GM23338 (cell line): ENCODE measurements around the gene STOX1. TPM values are rescaled to one million over a fixed set of nuclear protein-coding genes. Genes with fewer than 3 reads are reported as not detected.
A peak's percentile ranks its signal among the peaks of the same experiment; 100 is the strongest.

Experiments used
- ATAC-seq: fragments of 200-7000 bp; cut with Tn5 transposase; 3 replicates; pipeline ENCODE4 v1.9.1; 2020
- DNase-seq: peaks from one replicate; pipeline ENCODE4 v3.0.0-alpha.2; 2015; ENCODE audit warnings: low spot score
- H2AFZ ChIP-seq: fragments of 200-600 bp; sonication (generic); 2 replicates; pipeline ENCODE4 v1.8.0; 2016; ENCODE audit warnings: antibody characterized with exemption, mild to moderate bottlenecking, moderate library complexity
- H3F3A ChIP-seq: fragments of 200-600 bp; sonication (generic); replicated peaks from 2 replicates; pipeline ENCODE4 v1.8.0; 2017; ENCODE audit warnings: antibody characterized with exemption, mixed run types, low read depth
- H3K27ac ChIP-seq: fragments of 200-600 bp; sonication (generic); 2 replicates; pipeline ENCODE4 v1.6.1; 2016; ENCODE audit warnings: low read depth
- H3K27me3 ChIP-seq: fragments of 200-600 bp; sonication (generic); 2 replicates; pipeline ENCODE4 v1.8.0; 2016; ENCODE audit warnings: mild to moderate bottlenecking, mixed run types, moderate library complexity; ENCODE audit not compliant: insufficient read depth
- H3K36me3 ChIP-seq: fragments of 200-600 bp; sonication (generic); 2 replicates; pipeline ENCODE4 v1.8.0; 2016; ENCODE audit warnings: mild to moderate bottlenecking; ENCODE audit not compliant: insufficient read depth
- H3K4me1 ChIP-seq: fragments of 200-600 bp; sonication (generic); 2 replicates; pipeline ENCODE4 v1.8.0; 2016; ENCODE audit warnings: mild to moderate bottlenecking, moderate library complexity; ENCODE audit not compliant: insufficient read depth
- H3K4me2 ChIP-seq: fragments of 200-600 bp; sonication (generic); 2 replicates; pipeline ENCODE4 v1.7.1; 2017; ENCODE audit warnings: mixed run types
- H3K4me3 ChIP-seq: fragments of 200-600 bp; sonication (generic); 2 replicates; pipeline ENCODE4 v1.6.1; 2016; ENCODE audit warnings: mixed run types
- H3K79me2 ChIP-seq: fragments of 200-600 bp; sonication (generic); replicated peaks from 2 replicates; pipeline ENCODE4 v1.8.0; 2017; ENCODE audit warnings: mild to moderate bottlenecking; ENCODE audit not compliant: insufficient read depth
- H3K9me2 ChIP-seq: fragments of 200-600 bp; sonication (generic); 2 replicates; pipeline ENCODE4 v1.8.0; 2017; ENCODE audit not compliant: insufficient read depth
- H4K20me1 ChIP-seq: fragments of 200-600 bp; sonication (generic); replicated peaks from 2 replicates; pipeline ENCODE4 v1.8.0; 2017; ENCODE audit warnings: mild to moderate bottlenecking; ENCODE audit not compliant: insufficient read depth
- H3K27ac Mint-ChIP-seq: 2 replicates; pipeline ENCODE4 v1.8.0; 2020; ENCODE audit warnings: inconsistent platforms, mild to moderate bottlenecking, moderate library complexity, mixed read lengths
- H3K27me3 Mint-ChIP-seq: 3 replicates; pipeline ENCODE4 v1.8.0; 2022; ENCODE audit warnings: low read depth, mild to moderate bottlenecking, moderate library complexity, mixed read lengths, inconsistent platforms; ENCODE audit not compliant: insufficient read depth, poor library complexity
- H3K36me3 Mint-ChIP-seq: 3 replicates; pipeline ENCODE4 v1.8.0; 2021; ENCODE audit warnings: low read depth, mild to moderate bottlenecking, inconsistent platforms, moderate library complexity, mixed read lengths
- H3K4me1 Mint-ChIP-seq: 3 replicates; pipeline ENCODE4 v1.8.0; 2020; ENCODE audit warnings: mild to moderate bottlenecking, inconsistent platforms, mixed read lengths
- H3K4me3 Mint-ChIP-seq: 3 replicates; pipeline ENCODE4 v1.8.0; 2021; ENCODE audit warnings: moderate library complexity, mild to moderate bottlenecking, inconsistent platforms, mixed read lengths
- H3K9me3 Mint-ChIP-seq: 3 replicates; pipeline ENCODE4 v1.8.0; 2020; ENCODE audit warnings: moderate library complexity, mild to moderate bottlenecking, inconsistent platforms, mixed read lengths
- CREB1 ChIP-seq: fragments of 250-450 bp; sonication (Bioruptor Pico); IDR thresholded peaks from 2 replicates; pipeline ENCODE4 v1.5.0; 2020; ENCODE audit warnings: low read depth, mild to moderate bottlenecking, moderate library complexity
- ETS1 ChIP-seq: IDR thresholded peaks from 2 replicates; pipeline ENCODE4 v1.6.1; 2016; ENCODE audit warnings: antibody characterized with exemption
- EZH2 ChIP-seq: fragments of 200-600 bp; sonication (generic); IDR thresholded peaks from one replicate; pipeline ENCODE4 v1.8.0; 2017; ENCODE audit warnings: antibody characterized with exemption, mild to moderate bottlenecking, low read depth; ENCODE audit not compliant: unreplicated experiment
- EZH2phosphoT487 ChIP-seq: fragments of 200-600 bp; sonication (generic); IDR thresholded peaks from one replicate; pipeline ENCODE4 v1.8.1; 2018; ENCODE audit warnings: antibody characterized with exemption; ENCODE audit not compliant: unreplicated experiment
- REST ChIP-seq: IDR thresholded peaks from one replicate; pipeline ENCODE4 v1.6.1; 2018; ENCODE audit warnings: antibody characterized with exemption; ENCODE audit not compliant: unreplicated experiment
- STAT1 ChIP-seq: IDR thresholded peaks from one replicate; pipeline ENCODE4 v1.6.1; 2016; ENCODE audit warnings: antibody characterized with exemption; ENCODE audit not compliant: unreplicated experiment
- ZNF114 ChIP-seq: fragments of 250-450 bp; sonication (Bioruptor Pico); IDR thresholded peaks from 2 replicates; pipeline ENCODE4 v1.5.0; 2020; ENCODE audit warnings: mild to moderate bottlenecking, moderate library complexity
- ZNF331 ChIP-seq: fragments of 250-450 bp; sonication (Bioruptor Pico); IDR thresholded peaks from 2 replicates; pipeline ENCODE4 v1.5.0; 2020; ENCODE audit warnings: low read depth, mild to moderate bottlenecking, moderate library complexity
- polyA plus RNA-seq: library from polyadenylated mRNA; unstranded; fragments of >200 nt; fragmentation: Nextera tagmentation; extraction: Ambion mirVana; gene quantifications from 2 replicates; pipeline ENCODE4 v1.2.1, GENCODE V29; 2016
- total RNA-seq: library from RNA; depleted of rRNA; stranded (reverse); fragments of >200 nt; shearing (Covaris generic); gene quantifications from 2 replicates; pipeline ENCODE4 v1.2.3, GENCODE V29; 2014
- TF ChIP-seq, protein P1 (sequence below): fragments of 250-450 bp; sonication (Bioruptor Pico); IDR thresholded peaks from 2 replicates; pipeline ENCODE4 v1.5.0; 2020; ENCODE audit warnings: mild to moderate bottlenecking, moderate library complexity

Gene STOX1
- total and polyA plus RNA-seq, 2 experiments from 2014 or later, result 1.6 to 2.2 TPM

DNA sequence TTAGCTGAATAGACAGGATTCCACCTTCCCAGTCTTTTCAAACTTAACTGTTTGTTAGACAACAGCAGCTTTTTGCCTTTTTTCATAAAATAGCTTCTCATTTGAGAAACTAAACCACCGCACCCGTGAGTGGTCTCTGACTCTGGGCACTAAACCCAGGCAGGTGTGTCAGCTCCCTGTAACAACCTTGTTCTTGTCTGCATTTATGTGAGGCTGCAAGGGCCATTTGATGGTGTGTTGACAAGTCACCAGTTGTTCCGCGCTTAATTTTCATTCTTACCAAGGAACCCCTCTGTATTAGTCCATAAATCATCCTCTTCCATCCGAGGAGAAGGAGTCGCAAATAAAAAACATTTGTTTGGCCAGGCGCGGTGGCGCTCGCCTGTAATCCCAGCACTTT is 1.5 kb downstream of the STOX1 start:
- no peaks in the 10 kb centered on the region for H3K36me3 ChIP-seq
- Mint-ChIP-seq H3K4me3 (peak overlapping the region; percentile 65), H3K27me3 (peaks cover 18% of the 10 kb centered on the region), H3K27ac (no peak overlapping the region), H3K4me1 (peaks cover 7% of the 10 kb centered on the region; the same call in 1 of the 3 replicates), H3K9me3 (no peaks in the 10 kb centered on the region; the same call in 2 of the 3 replicates), H3K36me3 (no peaks in the 10 kb centered on the region; the same call in 2 of the 3 replicates)
- DNase-seq (peak; percentile 11), ATAC-seq (no peak)
- H3K27me3 ChIP-seq, result peaks cover 34% of the 10 kb centered on the region
- H3K4me2 ChIP-seq, result peak overlapping the region; percentile 87
- no peaks in the 10 kb centered on the region for H3K79me2 ChIP-seq
- H4K20me1 ChIP-seq, result no peaks in the 10 kb centered on the region
- H2AFZ ChIP-seq, result peak overlapping the region; percentile 96; the same call in 1 of the 2 replicates
- no peak overlapping the region for H3K27ac ChIP-seq
- TF ChIP-seq, protein P1, sequence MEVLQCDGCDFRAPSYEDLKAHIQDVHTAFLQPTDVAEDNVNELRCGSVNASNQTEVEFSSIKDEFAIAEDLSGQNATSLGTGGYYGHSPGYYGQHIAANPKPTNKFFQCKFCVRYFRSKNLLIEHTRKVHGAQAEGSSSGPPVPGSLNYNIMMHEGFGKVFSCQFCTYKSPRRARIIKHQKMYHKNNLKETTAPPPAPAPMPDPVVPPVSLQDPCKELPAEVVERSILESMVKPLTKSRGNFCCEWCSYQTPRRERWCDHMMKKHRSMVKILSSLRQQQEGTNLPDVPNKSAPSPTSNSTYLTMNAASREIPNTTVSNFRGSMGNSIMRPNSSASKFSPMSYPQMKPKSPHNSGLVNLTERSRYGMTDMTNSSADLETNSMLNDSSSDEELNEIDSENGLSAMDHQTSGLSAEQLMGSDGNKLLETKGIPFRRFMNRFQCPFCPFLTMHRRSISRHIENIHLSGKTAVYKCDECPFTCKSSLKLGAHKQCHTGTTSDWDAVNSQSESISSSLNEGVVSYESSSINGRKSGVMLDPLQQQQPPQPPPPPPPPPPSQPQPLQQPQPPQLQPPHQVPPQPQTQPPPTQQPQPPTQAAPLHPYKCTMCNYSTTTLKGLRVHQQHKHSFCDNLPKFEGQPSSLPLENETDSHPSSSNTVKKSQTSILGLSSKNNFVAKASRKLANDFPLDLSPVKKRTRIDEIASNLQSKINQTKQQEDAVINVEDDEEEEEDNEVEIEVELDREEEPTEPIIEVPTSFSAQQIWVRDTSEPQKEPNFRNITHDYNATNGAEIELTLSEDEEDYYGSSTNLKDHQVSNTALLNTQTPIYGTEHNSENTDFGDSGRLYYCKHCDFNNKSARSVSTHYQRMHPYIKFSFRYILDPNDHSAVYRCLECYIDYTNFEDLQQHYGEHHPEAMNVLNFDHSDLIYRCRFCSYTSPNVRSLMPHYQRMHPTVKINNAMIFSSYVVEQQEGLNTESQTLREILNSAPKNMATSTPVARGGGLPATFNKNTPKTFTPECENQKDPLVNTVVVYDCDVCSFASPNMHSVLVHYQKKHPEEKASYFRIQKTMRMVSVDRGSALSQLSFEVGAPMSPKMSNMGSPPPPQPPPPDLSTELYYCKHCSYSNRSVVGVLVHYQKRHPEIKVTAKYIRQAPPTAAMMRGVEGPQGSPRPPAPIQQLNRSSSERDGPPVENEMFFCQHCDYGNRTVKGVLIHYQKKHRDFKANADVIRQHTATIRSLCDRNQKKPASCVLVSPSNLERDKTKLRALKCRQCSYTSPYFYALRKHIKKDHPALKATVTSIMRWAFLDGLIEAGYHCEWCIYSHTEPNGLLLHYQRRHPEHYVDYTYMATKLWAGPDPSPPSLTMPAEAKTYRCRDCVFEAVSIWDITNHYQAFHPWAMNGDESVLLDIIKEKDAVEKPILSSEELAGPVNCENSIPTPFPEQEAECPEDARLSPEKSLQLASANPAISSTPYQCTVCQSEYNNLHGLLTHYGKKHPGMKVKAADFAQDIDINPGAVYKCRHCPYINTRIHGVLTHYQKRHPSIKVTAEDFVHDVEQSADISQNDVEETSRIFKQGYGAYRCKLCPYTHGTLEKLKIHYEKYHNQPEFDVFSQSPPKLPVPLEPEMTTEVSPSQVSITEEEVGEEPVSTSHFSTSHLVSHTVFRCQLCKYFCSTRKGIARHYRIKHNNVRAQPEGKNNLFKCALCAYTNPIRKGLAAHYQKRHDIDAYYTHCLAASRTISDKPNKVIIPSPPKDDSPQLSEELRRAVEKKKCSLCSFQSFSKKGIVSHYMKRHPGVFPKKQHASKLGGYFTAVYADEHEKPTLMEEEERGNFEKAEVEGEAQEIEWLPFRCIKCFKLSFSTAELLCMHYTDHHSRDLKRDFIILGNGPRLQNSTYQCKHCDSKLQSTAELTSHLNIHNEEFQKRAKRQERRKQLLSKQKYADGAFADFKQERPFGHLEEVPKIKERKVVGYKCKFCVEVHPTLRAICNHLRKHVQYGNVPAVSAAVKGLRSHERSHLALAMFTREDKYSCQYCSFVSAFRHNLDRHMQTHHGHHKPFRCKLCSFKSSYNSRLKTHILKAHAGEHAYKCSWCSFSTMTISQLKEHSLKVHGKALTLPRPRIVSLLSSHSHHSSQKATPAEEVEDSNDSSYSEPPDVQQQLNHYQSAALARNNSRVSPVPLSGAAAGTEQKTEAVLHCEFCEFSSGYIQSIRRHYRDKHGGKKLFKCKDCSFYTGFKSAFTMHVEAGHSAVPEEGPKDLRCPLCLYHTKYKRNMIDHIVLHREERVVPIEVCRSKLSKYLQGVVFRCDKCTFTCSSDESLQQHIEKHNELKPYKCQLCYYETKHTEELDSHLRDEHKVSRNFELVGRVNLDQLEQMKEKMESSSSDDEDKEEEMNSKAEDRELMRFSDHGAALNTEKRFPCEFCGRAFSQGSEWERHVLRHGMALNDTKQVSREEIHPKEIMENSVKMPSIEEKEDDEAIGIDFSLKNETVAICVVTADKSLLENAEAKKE (CRISPR knock-in tag), result no peak
- TF ChIP-seq STAT1 (no peak), REST (no peak), CREB1 (CRISPR knock-in tag) (no peak), ETS1 (no peak), ZNF331 (CRISPR knock-in tag) (no peak), ZNF114 (CRISPR knock-in tag) (no peak), EZH2phosphoT487 (no peak), EZH2 (no peak)
- H3K4me3 ChIP-seq, result peak overlapping the region; percentile 67
- H3K4me1 ChIP-seq, result no peaks in the 10 kb centered on the region
- peaks cover 12% of the 10 kb centered on the region; the same call in 1 of the 2 replicates for H3F3A ChIP-seq
- no peaks in the 10 kb centered on the region for H3K9me2 ChIP-seq
